HG02938 (cell line): ENCODE results near the gene KRTAP4-12.
"Not testable (repeated sequence)": the region's sequence is repeated elsewhere in the genome, so short reads cannot be mapped to it uniquely, and the experiment has no call there.

Source experiments
- ATAC-seq: cut with Tn5 transposase; IDR thresholded peaks from one replicate; pipeline ENCODE4 v1.9.1; 2021; ENCODE audit warnings: mild to moderate bottlenecking, moderate library complexity; ENCODE audit not compliant: unreplicated experiment

Gene KRTAP4-12

GRCh38 chr17:41098042-41098441 is 25.9 kb downstream of the KRTAP4-12 start, which contains the start of gene KRTAP4-8:
Gene KRTAP4-8 (minus strand): TSS chr17:41098142. CDS start chr17:41098084, 58 bp downstream.
- no peak for ATAC-seq

GRCh38 chr17:41096055-41096454 is 27.9 kb downstream of the KRTAP4-12 start:
- no peak for ATAC-seq

GRCh38 chr17:41088760-41089352 is 35.1 kb downstream of the KRTAP4-12 start:
- not testable (repeated sequence) for ATAC-seq

- ATAC-seq: not testable (repeated sequence)
Observed at GRCh38 chr17:41084100-41084856, 39.7 kb downstream of the KRTAP4-12 start, which contains the start of gene KRTAP4-7. Gene KRTAP4-7 (plus strand): TSS chr17:41084150. CDS start chr17:41084207, 57 bp downstream.

- not testable (repeated sequence) for ATAC-seq
Observed at GRCh38 chr17:41083427-41083826, 40.6 kb downstream of the KRTAP4-12 start.

GRCh38 chr17:41082626-41083025 is 41.4 kb downstream of the KRTAP4-12 start:
- ATAC-seq: no peak

- ATAC-seq: no peak
Observed at GRCh38 chr17:41076788-41077187, 47.2 kb downstream of the KRTAP4-12 start.

- no peak for ATAC-seq
Observed at GRCh38 chr17:41073676-41074075, 50.3 kb downstream of the KRTAP4-12 start.
